IPS-18c (cell line): ENCODE results near the gene PPP1R7.

Experiments used
- H3K4me3 ChIP-seq: 2 replicates; pipeline ENCODE4 v1.7.0; 2013; ENCODE audit warnings: low read depth, mild to moderate bottlenecking, low read length, moderate library complexity; ENCODE audit not compliant: insufficient read depth
- H3K9me3 ChIP-seq: one replicate; pipeline ENCODE4 v1.6.1; 2013; ENCODE audit warnings: mild to moderate bottlenecking, low read length, moderate library complexity; ENCODE audit not compliant: control insufficient read depth, insufficient read depth

Gene PPP1R7

GRCh38 chr2:241197947-241198346, 47.7 kb downstream of the PPP1R7 start:
- Histone ChIP-seq H3K9me3 (peaks cover 3% of the 10 kb centered on the region), H3K4me3 (no peak overlapping the region)

- no peak overlapping the region for H3K4me3 ChIP-seq
Measured at GRCh38 chr2:241198381-241199279, 48.4 kb downstream of the PPP1R7 start.

GRCh38 chr2:241199286-241199685, 49.0 kb downstream of the PPP1R7 start:
- Histone ChIP-seq H3K4me3 (no peak overlapping the region), H3K9me3 (peaks cover 3% of the 10 kb centered on the region)

More at GRCh38 chr2:241198381-241199279, 48.4 kb downstream of the PPP1R7 start:
- H3K9me3 ChIP-seq: peaks cover 3% of the 10 kb centered on the region

- no peak overlapping the region for H3K4me3 ChIP-seq
- H3K9me3 ChIP-seq: peaks cover 3% of the 10 kb centered on the region
Measured at GRCh38 chr2:241199897-241200821, 49.9 kb downstream of the PPP1R7 start.

- peaks cover 3% of the 10 kb centered on the region for H3K9me3 ChIP-seq
- no peak overlapping the region for H3K4me3 ChIP-seq
Measured at GRCh38 chr2:241200822-241201395, 50.6 kb downstream of the PPP1R7 start.

- Histone ChIP-seq H3K9me3 (peaks cover 3% of the 10 kb centered on the region), H3K4me3 (no peak overlapping the region)
Measured at GRCh38 chr2:241201445-241202267, 51.4 kb downstream of the PPP1R7 start.

GRCh38 chr2:241202268-241202585, 52.0 kb downstream of the PPP1R7 start:
- H3K9me3 ChIP-seq: peaks cover 3% of the 10 kb centered on the region
- no peak overlapping the region for H3K4me3 ChIP-seq

GRCh38 chr2:241202681-241203080, 52.4 kb downstream of the PPP1R7 start:
- Histone ChIP-seq H3K9me3 (peaks cover 3% of the 10 kb centered on the region), H3K4me3 (no peak overlapping the region)

GRCh38 chr2:241203218-241204009, 53.1 kb downstream of the PPP1R7 start:
- no peak overlapping the region for H3K4me3 ChIP-seq
- peaks cover 3% of the 10 kb centered on the region for H3K9me3 ChIP-seq

GRCh38 chr2:241204010-241204384, 53.7 kb downstream of the PPP1R7 start:
- Histone ChIP-seq H3K4me3 (no peak overlapping the region), H3K9me3 (peaks cover 3% of the 10 kb centered on the region)

GRCh38 chr2:241204490-241204889, 54.2 kb downstream of the PPP1R7 start:
- H3K9me3 ChIP-seq: peaks cover 3% of the 10 kb centered on the region
- no peak overlapping the region for H3K4me3 ChIP-seq

GRCh38 chr2:241205086-241205485, 54.8 kb downstream of the PPP1R7 start:
- peaks cover 3% of the 10 kb centered on the region for H3K9me3 ChIP-seq
- no peak overlapping the region for H3K4me3 ChIP-seq

GRCh38 chr2:241207151-241207550, 56.9 kb downstream of the PPP1R7 start:
- no peak overlapping the region for H3K4me3 ChIP-seq

GRCh38 chr2:241207641-241208040, 57.4 kb downstream of the PPP1R7 start:
- Histone ChIP-seq H3K4me3 (no peak overlapping the region), H3K9me3 (no peaks in the 10 kb centered on the region)

More at GRCh38 chr2:241207151-241207550, 56.9 kb downstream of the PPP1R7 start:
- peaks cover 3% of the 10 kb centered on the region for H3K9me3 ChIP-seq

GRCh38 chr2:241208058-241208457, 57.8 kb downstream of the PPP1R7 start:
- Histone ChIP-seq H3K4me3 (no peak overlapping the region), H3K9me3 (no peaks in the 10 kb centered on the region)

GRCh38 chr2:241209271-241209670, 59.0 kb downstream of the PPP1R7 start:
- H3K9me3 ChIP-seq: no peaks in the 10 kb centered on the region

More at GRCh38 chr2:241209271-241209670, 59.0 kb downstream of the PPP1R7 start:
- H3K4me3 ChIP-seq: no peak overlapping the region
